HG02870 (cell line): Measurements from ENCODE around the gene ARMH4.

Experiments
- ATAC-seq: cut with Tn5 transposase; IDR thresholded peaks from one replicate; pipeline ENCODE4 v1.9.1; 2021; ENCODE audit warnings: mild to moderate bottlenecking, moderate library complexity; ENCODE audit not compliant: unreplicated experiment

The ARMH4 gene

DNA sequence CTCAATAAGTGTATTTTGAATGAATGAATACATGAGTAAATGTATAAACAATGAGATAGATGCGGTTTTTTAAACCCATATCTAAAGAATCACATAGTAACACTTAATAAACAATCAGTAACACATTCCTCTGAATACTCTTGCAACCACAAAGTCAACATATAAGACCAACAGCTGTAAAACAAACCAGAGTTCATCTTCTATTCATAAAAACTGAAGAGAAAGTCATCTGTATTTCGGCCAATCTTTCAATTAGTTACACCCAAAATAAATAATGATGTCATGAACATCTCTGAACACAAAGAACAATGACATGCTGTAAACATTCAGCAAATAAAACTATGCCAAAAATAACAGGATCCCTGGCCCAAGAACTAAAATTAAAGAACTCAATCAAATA, 47.2 kb downstream of the ARMH4 start:
- ATAC-seq = no peak

DNA sequence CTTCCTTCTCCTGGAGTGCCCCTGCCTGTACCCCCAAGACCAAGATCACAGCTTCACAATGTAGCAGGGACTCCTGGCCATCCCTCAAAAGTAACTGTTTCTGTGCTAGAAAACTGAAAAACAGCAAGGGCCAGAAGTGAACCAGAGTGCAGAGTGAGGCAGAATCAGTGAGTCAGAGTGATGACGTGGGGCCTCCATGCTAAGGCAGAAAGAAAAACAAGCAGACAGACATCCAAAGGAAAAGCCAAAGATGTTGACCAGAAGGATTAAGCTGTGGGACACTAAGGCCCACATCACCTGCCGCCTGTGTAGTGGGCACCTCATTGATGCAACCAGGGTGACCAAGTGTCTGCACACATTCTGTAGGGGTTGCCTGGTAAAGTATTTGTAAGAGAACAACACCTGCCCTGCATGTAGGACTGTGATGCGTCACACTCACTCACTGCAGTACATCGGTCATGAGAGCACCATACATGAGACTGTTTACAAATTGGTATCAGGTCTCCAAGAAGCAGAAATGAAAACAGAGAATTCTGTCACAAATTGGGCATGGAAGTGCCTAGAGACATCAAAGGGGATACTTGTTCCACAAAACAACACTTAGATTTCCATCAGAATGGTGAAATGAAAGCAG, 51.2 kb downstream of the ARMH4 start:
- no peak for ATAC-seq

DNA sequence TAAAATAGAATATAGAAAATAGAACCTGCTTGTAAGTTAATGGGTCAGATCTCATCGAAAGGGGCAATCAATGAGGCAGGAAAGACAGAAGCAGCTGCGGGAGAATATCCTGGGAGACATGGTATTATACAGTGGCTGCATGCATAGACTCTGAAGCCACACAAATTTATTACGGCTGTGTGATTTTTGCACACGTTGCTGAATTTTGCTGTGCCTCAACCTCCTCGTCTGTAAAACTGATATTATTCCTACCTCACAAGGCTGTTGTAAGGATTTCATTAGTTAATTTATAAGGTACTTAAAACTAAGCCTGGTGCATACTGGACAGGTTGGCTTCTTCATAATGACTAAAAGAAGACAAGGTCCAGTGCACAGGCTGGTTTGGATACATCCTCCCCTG, 52.3 kb downstream of the ARMH4 start:
- ATAC-seq = no peak

DNA sequence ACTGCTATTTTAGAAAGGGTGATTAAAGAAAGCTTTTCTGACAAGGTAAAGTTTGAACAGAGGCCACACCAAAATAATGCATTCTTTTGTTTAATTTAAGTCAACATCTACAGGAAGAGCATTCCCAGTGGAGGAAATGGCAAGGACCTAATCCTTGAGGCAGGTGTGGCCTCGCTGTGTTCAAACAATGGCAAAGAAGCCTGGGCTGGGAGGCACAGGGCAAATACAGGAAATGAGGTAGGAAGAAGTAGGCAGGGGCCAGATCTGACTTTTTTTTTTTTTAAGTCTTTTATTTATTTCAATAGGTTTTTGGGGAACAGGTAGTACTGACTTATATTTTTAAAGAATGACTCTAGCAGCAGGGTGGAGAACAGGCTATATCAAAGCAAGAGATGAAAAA, 53.5 kb downstream of the ARMH4 start:
- no peak for ATAC-seq

DNA sequence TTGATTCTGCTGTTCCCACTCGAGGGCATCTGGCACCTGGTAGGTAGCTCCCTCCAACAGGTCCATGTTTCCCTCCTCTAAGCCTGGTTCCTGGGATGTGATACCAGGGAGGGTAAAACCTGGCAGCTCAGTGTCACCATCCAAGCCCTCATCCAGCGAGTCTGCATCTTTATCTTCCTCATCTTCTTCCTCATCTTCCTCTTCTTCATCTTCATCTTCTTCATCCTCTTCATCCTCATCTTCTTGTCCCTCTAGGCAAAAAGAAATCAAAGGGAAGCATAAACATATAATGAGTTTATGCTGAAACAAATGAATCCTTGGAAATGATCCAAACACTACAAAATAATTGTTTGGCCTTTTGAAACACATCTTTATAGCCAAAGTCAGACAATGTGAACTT, 55.3 kb downstream of the ARMH4 start:
- ATAC-seq = no peak

DNA sequence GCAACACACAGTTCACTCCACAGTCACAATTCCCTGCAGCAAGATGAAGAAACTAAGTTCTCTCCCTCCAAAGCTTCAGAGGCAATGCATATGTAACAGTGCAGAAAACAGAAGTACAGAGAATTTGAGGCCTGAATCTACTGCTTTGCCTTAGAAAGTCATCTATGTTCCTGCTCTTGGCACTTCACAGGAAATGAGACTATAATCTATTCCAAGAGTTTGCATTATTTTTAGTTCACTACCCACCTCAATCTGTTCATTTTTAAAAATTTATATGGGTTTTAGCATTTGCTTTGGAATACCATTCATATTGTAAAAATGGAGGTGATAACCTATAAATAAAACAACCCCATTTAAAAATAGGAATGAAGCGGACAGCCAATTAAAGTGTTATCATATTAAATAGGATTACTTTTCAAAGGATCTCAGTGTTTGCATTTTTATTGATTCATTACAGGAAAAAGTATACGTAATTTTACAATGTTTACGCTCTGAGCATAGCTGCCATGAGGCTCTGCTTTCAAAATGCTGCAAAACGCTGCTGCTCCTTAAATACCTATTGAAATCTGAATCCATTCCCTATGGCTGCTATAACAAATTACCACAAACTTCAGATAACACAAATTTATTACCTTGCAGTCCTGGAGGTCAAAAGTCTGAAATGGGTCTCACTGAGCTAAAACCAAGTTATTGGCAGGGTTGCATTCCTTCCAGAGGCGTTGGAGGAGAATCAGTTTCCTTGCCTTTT, 60.0 kb downstream of the ARMH4 start:
- no peak for ATAC-seq

DNA sequence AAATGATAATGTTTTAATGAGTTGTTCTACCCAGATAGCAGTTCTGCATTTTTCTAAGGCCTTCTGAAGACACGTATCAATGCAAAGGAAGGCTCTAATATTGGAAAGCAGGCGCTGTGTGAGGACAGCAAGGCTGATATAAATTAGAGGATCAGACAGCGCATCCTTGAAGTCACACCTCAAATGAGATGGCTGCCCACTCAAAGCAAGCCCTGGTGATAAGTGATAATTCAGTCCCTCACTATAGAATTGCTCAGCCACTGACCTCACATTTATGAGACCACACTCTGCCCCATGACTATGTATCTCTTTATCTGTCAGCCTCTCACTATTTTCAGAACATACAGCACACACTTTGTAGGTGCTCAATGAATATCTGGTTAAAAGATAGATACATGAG, 62.4 kb downstream of the ARMH4 start:
- ATAC-seq = no peak

DNA sequence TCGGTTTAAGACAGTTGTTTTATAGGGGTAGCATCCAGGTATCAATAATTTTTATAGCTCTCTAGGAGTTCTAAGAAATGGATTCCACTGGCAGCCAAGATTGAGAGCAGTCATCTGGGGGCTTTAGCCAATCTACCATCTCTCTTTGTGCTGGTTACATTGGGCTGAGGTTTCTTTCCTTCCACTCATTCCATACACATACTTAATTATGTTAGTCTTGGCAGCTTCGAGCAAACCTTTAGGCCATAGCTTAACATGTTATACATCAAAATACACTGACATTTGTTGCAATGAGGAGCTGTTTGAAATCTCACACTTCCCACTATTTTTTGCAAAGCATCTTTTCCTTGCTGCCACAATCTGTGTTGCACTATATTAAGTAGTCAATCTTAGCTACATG, 63.1 kb downstream of the ARMH4 start:
- ATAC-seq = no peak

DNA sequence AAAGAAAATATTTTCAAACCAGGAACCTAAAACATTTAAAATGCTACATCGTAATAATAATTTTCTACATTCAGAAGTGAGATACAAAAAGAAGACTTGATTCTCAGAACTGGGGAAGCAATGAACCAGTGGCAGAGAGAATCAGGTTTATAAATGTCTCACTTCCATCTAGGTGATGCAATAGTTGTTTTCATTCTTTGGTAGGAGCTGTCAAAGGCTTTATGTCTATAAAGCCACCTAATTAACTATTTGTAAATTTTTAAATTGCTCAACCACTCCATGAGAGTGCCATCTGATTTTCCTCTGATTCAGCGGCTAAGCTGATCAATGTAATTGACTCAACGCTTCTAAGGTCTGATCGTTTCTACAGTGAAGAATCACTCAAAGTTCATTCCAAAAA, 66.1 kb downstream of the ARMH4 start:
- ATAC-seq = no peak

DNA sequence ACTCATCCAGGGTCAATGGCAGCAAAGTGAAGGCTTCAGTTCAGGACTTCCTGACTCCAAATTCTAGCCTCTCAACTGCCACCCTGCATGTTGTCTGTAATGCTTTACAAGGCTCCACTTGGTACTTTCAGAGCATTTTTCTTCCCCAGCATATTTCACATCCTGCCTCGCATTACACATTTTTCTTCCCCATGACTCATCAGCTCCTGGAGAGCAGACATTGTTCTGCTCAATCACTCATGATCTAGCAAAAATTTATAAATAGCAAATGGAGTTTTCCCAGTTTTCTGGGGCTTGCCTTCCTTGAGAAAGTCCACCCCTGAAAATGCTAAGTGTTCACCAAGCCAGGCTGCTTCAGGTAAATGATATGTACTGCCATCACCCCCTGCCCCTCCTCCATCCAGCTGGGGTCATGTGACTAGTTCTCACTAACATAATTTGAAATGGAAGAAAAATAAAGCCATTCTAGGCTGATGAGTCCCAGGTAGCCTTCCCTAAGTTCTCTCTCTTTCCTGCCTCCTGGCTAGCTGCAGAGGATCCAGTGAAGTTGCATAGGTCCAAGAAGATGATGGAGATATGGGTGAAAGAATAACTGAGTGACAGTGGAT, 69.4 kb downstream of the ARMH4 start:
- no peak for ATAC-seq

DNA sequence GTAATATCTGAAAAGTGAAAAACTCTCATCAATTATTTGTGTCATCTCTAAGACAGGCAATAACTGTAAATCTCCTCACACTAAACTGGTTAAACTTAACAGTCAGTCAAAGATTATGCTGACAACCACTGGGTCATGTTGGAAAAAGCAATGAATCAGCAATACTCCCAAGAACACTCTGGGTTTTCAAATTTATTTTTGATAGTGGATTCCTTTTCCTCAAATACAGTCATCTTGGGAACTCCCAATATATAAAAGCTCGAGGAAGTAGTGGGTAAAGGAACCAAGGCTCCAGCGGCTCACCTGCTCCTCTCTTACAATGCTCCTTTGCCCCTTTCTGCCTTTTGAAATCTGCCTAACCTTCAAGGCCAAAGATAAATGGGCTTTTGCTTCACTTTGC, 70.0 kb downstream of the ARMH4 start:
- no peak for ATAC-seq

DNA sequence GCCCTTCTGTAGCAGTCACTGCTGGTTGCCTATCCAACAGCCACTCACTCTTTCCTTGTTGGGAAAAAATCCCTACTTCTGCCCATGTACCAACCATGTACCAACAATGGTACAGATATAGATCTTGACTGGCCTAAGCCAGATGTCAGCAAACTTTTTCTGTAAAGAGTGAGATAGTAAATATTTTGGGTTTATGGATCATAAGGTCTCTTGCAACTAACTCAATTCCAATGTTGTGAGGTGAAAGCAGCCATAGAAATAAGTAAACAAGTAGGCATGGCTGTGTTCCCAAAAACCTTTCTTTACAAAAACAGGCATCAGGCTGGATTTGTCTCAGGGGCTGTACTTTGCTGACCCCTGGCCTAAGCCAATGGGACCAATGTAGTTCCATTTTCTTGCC, 73.5 kb downstream of the ARMH4 start:
- ATAC-seq = no peak

DNA sequence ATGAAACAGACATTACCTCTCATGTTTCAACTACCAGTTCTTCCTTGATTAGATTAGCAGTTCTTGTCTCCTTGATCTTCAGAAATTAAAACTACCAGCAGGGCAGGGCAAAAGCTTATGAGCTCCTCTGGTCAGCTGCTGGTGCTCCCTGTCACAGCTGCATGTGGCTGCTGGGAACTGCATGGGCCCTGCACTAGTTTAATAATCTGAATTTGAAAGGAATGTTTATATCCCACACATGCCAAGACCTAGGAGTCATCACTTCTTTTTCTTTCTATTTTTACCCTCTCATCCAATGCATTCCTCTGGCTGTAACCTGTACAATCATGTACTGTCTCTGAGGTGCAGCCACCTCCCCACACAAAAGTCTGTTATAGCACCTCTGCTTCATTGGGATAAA, 73.9 kb downstream of the ARMH4 start:
- ATAC-seq = no peak

DNA sequence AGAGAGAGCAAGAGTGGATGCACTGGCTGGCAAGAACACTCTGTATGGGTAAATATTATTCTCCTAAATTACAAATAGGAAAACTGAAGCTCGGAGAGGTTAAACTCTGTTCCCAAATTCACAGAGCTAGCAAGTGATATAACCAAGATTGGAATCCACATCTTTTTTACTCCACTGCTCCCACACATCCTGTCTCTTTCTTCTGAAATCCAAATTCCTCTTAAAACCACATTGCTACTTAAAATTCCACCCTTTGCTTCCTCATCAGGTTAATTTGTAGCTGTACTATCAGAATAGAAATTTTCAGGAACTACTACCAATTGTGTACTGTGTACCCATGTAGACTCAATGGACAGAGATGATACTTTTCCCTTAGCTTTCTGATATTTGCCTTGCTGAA, 74.4 kb downstream of the ARMH4 start:
- no peak for ATAC-seq

DNA sequence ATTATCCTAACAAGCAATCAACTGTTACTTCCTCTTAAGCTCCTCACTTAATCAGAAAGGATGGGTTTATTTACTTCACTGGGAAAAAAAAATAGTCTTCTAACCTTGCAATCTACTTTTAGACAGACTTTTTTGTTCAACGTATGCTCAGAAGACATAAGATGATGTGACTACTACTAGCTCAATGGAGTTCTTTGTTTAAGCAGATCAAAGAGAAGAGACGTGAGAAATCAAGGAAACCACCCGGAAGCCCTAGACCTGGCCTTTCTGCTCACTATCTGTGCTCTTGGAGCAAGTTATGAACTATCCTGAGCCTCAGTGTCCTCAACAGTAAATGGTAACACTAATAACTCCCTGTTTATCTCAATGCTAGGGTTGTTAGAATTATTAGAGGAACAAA, 78.5 kb downstream of the ARMH4 start:
- ATAC-seq = no peak

DNA sequence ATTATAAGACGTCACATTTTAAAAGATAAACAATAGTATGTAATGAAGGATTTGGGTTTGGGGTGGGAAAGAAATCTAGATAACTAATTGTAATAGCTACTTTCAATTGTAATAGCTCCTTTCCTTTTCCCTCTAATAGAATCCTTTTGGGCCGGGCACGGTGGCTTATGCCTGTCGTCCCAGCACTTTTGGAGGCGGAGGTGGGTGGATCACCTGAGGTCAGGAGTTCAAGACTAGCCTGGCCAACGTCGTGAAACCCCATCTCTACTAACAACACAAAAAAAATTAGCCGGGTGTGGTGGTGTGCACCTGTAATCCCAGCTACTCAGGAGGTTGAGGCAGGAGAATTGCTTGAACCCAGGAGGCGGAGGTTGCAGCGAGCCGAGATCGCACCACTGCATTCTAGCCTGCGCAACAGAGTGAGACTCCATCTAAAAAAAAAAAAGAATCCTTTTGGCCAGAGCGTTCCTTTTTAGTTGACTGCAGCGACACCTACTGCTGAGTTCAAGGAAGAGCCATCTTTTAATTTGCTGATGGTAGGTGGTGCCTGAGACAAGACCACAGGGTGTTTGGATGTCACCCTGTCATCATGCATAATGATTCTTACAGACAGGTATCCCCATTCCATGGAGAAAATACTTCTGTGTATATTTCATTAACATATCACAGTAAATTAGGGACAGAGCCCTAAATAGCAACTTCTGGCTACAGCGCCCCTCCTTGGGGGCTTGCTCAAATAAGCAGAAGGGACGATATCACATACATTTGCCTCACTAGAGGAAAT, 79.5 kb downstream of the ARMH4 start:
- ATAC-seq = peak; percentile 80

DNA sequence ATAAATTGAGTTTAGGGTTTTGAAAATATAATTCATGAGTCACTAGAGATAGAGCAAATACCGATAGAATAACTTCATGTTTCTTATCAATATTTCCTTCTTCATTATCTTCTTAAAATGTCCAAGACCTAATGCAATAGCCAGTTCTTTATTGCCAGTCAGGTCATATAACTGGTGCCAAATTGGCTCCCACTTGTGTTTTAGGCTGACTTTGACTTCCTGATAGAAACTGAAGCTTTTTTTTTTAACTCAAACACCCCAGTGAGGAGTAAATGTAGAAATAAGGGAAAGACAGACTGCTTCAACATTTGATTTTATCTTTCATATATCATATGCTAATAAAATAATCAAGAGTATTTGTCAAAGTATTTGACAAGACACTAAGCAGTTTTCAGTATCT, 80.7 kb downstream of the ARMH4 start:
- ATAC-seq = no peak

DNA sequence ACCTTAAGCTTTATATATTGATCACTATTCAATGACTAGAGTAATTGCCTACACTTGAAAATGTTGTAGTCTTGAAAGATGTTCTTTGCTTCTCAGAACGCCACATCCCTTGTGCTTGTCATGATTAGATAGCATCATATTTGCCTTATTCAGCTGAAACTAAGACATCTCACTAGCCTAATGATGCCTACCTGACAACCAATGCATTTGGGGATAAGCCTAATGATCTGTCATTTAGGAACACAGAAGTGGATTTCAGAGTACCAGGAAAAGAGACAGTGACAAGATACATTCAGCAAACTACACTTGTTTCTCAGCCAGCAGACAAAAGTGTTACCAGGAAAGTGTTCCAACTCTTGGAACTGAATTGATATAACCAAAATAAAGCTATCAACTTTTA, 83.7 kb downstream of the ARMH4 start:
- no peak for ATAC-seq

DNA sequence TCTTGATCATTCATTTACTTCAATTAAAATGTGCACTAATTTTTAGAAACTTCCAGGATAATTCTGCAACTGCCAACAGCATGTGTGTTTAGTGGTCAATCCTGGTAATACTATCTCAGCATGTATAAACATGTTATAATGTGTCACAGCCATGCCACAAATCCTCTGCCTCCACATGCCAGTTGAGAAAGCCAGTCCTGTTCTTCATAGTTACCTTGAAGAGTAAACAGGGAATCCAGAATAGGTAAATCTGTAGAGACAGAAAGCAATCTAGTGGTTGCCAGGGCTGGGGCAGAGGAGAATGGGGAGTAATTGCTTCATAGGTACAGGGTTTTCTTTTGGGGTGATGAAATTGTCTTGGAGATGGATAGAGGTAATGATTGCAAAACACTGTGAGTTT, 85.9 kb downstream of the ARMH4 start:
- no peak for ATAC-seq

DNA sequence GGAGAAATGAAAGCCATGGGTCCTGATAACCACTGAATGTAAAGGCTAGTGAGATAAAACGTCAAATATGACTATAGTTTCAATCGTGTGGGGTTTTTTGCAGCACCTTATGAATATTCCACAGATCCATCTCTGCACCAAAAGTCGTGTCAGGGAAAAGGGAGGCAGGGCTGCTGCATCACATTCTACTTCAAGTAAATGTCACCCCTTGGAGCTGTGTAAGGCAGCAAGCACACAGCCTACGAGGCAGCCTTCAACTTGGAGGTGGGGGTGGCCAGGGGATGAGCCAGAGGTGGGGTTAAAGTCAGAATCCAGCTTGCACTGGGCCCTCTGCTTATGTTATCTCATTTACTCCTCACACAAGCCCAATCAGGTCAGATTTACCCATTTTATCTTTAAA, 90.4 kb downstream of the ARMH4 start:
- ATAC-seq = no peak

DNA sequence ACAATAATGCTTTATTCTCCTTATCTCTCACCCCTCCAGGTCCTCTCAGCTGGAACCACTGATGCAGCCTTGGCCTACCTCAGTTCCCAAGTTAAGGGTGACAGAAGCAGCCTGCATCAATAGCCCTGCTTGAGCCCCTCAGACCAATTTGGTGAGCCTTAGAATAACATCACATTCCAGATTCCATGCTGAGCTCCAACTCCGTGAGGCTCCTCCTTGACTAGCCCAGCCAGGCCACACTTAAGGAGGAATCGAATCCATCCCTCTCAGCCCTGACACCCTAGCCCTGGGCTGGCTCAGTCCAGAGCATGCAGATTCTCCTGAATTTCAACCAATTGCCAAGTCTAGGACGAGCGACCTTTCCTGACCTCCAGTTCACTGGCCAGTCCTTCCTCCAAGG, 91.1 kb downstream of the ARMH4 start:
- ATAC-seq = no peak

DNA sequence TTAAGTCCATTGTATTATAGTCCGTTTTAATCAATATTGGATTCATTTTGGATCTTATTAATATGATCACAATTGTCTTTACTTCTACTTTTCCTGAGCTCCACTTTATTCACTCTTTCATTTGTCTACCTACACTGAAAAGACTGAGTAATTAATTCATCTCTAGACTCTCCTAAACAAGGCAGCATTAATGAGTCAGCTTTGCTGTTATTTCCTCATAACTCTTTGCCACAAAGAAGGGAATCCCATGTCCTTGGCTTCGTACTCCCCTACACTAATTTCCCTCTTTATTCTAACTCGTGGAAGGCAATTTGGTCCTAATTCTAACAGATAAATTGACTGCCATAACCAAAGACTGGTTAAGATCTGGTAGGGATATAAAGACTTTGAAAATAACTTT, 91.9 kb downstream of the ARMH4 start:
- ATAC-seq = no peak
